Testis (tissue), 2 donors: ENCODE measurements around the gene SRGAP1.
"Not testable (repeated sequence)": the region's sequence is repeated elsewhere in the genome, so short reads cannot be mapped to it uniquely, and the experiment has no call there.

ENCODE experiments used
- POLR2A ChIP-seq: fragments of 450-650 bp; IDR thresholded peaks from one replicate; pipeline ENCODE4 v1.6.1; 2017; ENCODE audit warnings: antibody characterized with exemption, mild to moderate bottlenecking, moderate library complexity
- TF ChIP-seq, protein P1 (sequence below), 3 experiments: fragments of 450-650 bp in 2 of 3; fragments of 200-600 bp in 1 of 3; sonication (generic) in 1 of 3; IDR thresholded peaks; one replicate each; pipeline ENCODE4 v1.5.1; 2016 to 2019; ENCODE audit warnings: antibody characterized with exemption in 3 of 3, mild to moderate bottlenecking in 2 of 3, moderate library complexity in 1 of 3

DNA sequence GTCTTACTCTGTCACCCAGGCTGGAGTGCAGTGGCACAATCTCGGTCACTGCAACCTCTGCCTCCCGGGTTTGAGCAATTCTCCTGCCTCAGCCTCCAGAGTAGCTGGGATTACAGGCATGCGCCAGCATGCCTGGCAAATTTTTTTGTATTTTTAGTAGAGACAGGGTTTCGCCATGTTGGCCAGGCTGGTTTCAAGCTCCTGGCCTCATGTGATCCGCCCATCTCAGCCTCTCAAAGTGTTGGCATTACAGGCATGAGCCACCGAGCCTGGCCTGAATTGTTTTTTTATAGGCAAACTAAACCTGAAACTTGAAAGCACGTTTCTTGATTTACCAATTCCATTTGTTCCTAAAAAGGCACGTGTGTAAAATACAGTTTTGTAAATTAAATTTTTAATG lies 173.6 kb downstream of the SRGAP1 start:
- not testable (repeated sequence) for TF ChIP-seq POLR2A
- TF ChIP-seq, protein P1, sequence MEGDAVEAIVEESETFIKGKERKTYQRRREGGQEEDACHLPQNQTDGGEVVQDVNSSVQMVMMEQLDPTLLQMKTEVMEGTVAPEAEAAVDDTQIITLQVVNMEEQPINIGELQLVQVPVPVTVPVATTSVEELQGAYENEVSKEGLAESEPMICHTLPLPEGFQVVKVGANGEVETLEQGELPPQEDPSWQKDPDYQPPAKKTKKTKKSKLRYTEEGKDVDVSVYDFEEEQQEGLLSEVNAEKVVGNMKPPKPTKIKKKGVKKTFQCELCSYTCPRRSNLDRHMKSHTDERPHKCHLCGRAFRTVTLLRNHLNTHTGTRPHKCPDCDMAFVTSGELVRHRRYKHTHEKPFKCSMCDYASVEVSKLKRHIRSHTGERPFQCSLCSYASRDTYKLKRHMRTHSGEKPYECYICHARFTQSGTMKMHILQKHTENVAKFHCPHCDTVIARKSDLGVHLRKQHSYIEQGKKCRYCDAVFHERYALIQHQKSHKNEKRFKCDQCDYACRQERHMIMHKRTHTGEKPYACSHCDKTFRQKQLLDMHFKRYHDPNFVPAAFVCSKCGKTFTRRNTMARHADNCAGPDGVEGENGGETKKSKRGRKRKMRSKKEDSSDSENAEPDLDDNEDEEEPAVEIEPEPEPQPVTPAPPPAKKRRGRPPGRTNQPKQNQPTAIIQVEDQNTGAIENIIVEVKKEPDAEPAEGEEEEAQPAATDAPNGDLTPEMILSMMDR (IDR thresholded peaks at IDR 0.05) = not testable (repeated sequence)
